Measurements from ENCODE around the gene TMC3.

The TMC3 gene

GRCh38 chr15:81297603-81298575, 76.1 kb downstream of the TMC3 start:
- no peak for DNase-seq (ENCODE audit: low read depth)

GRCh38 chr15:81297147-81297572, 76.9 kb downstream of the TMC3 start:
- no peak for DNase-seq (ENCODE audit: low read depth)

- peak; percentile 47 for DNase-seq (ENCODE audit: low read depth)
These were observed 77.3 kb downstream of the TMC3 start for GRCh38 chr15:81296673-81297072.

GRCh38 chr15:81296186-81296585, 77.8 kb downstream of the TMC3 start:
- DNase-seq (ENCODE audit: low read depth), result no peak

- no peak for DNase-seq (ENCODE audit: low read depth)
These were observed 78.4 kb downstream of the TMC3 start for GRCh38 chr15:81295486-81296121.

GRCh38 chr15:81294516-81294880, 79.5 kb downstream of the TMC3 start:
- no peak for DNase-seq (ENCODE audit: low read depth)

GRCh38 chr15:81293728-81294515, 80.1 kb downstream of the TMC3 start:
- DNase-seq (ENCODE audit: low read depth), result peak; percentile 68

GRCh38 chr15:81292523-81293001, 81.5 kb downstream of the TMC3 start:
- no peak for DNase-seq (ENCODE audit: low read depth)

- no peak for DNase-seq (ENCODE audit: low read depth)
These were observed 82.0 kb downstream of the TMC3 start for GRCh38 chr15:81291916-81292522.

- DNase-seq (ENCODE audit: low read depth), result no peak
These were observed 84.1 kb downstream of the TMC3 start for GRCh38 chr15:81289910-81290309.

GRCh38 chr15:81288616-81289015, 85.4 kb downstream of the TMC3 start:
- no peak for DNase-seq (ENCODE audit: low read depth)

GRCh38 chr15:81288040-81288439, 86.0 kb downstream of the TMC3 start:
- DNase-seq (ENCODE audit: low read depth), result no peak

- peak; percentile 30 for DNase-seq (ENCODE audit: low read depth)
These were observed 87.3 kb downstream of the TMC3 start for GRCh38 chr15:81286621-81287121.

- no peak for DNase-seq (ENCODE audit: low read depth)
These were observed 88.6 kb downstream of the TMC3 start for GRCh38 chr15:81285461-81285860.

GRCh38 chr15:81284256-81285031, 89.6 kb downstream of the TMC3 start:
- no peak for DNase-seq (ENCODE audit: low read depth)

- DNase-seq (ENCODE audit: low read depth), result no peak
These were observed 91.1 kb downstream of the TMC3 start for GRCh38 chr15:81282911-81283310.

- DNase-seq (ENCODE audit: low read depth), result no peak
These were observed 91.5 kb downstream of the TMC3 start for GRCh38 chr15:81282606-81282895.

GRCh38 chr15:81281766-81282605, 92.0 kb downstream of the TMC3 start:
- no peak for DNase-seq (ENCODE audit: low read depth)

- no peak for DNase-seq (ENCODE audit: low read depth)
These were observed 92.6 kb downstream of the TMC3 start for GRCh38 chr15:81281456-81281735.

All from stimulated activated CD4-positive, alpha-beta T cell treated with anti-CD3 and anti-CD28 coated beads, Interleukin-2, amount 100 ng/mL, for 4 hours (primary cell).